H9 (cell line): ENCODE measurements around the gene PEX10. TPM values are rescaled to one million over a fixed set of nuclear protein-coding genes. Genes with fewer than 3 reads are reported as not detected.

Experiments
- DNase-seq: peaks from one replicate; pipeline ENCODE4 v3.0.0-alpha.2; 2017
- H2AFZ ChIP-seq: one replicate; pipeline ENCODE4 v1.6.1; 2013; ENCODE audit warnings: mild to moderate bottlenecking, low read length, control low read depth, moderate library complexity
- H2AK5ac ChIP-seq: 2 replicates; pipeline ENCODE4 v1.6.1; 2013; ENCODE audit warnings: low read length, control low read depth, mixed read lengths; ENCODE audit not compliant: insufficient read length
- H2BK120ac ChIP-seq: one replicate; pipeline ENCODE4 v1.6.1; 2013; ENCODE audit warnings: low read depth, mild to moderate bottlenecking, low read length, control low read depth, inconsistent platforms; ENCODE audit not compliant: poor library complexity, severe bottlenecking
- H2BK12ac ChIP-seq: 2 replicates; pipeline ENCODE4 v1.6.1; 2013; ENCODE audit warnings: low read length, control low read depth, mixed read lengths, low read depth; ENCODE audit not compliant: insufficient read length
- H2BK15ac ChIP-seq: 2 replicates; pipeline ENCODE4 v1.6.1; 2013; ENCODE audit warnings: low read depth, low read length, control low read depth
- H2BK20ac ChIP-seq: one replicate; pipeline ENCODE4 v1.6.1; 2013; ENCODE audit warnings: low read depth, mild to moderate bottlenecking, low read length, control low read depth, inconsistent platforms; ENCODE audit not compliant: poor library complexity, severe bottlenecking
- H2BK5ac ChIP-seq: 2 replicates; pipeline ENCODE4 v1.6.1; 2013; ENCODE audit warnings: low read length, control low read depth, mixed read lengths; ENCODE audit not compliant: insufficient read length
- H3K14ac ChIP-seq: 2 replicates; pipeline ENCODE4 v1.6.1; 2013; ENCODE audit warnings: low read length, control low read depth; ENCODE audit not compliant: insufficient read depth
- H3K18ac ChIP-seq: 2 replicates; pipeline ENCODE4 v1.6.1; 2013; ENCODE audit warnings: low read depth, mild to moderate bottlenecking, mixed read lengths, low read length, control low read depth; ENCODE audit not compliant: insufficient read length
- H3K23ac ChIP-seq: 2 replicates; pipeline ENCODE4 v1.6.1; 2013; ENCODE audit warnings: low read length, control low read depth, mixed read lengths, low read depth; ENCODE audit not compliant: insufficient read length
- H3K23me2 ChIP-seq: 2 replicates; pipeline ENCODE4 v1.6.1; 2013; ENCODE audit warnings: low read depth, mild to moderate bottlenecking, mixed read lengths, low read length, control low read depth; ENCODE audit not compliant: insufficient read length, poor library complexity, severe bottlenecking
- H3K27ac ChIP-seq: 2 replicates; pipeline ENCODE4 v1.5.1; 2013; ENCODE audit warnings: low read length, control low read depth, mixed read lengths, low read depth; ENCODE audit not compliant: insufficient read length
- H3K27me3 ChIP-seq: 2 replicates; pipeline ENCODE4 v1.6.1; 2013; ENCODE audit warnings: low read length, control low read depth, inconsistent platforms; ENCODE audit not compliant: insufficient read depth
- H3K4ac ChIP-seq: 2 replicates; pipeline ENCODE4 v1.6.1; 2013; ENCODE audit warnings: low read depth, mild to moderate bottlenecking, control low read depth, inconsistent platforms, low read length, moderate library complexity
- H3K4me1 ChIP-seq: 2 replicates; pipeline ENCODE4 v1.6.1; 2013; ENCODE audit warnings: low read length, control low read depth, inconsistent platforms; ENCODE audit not compliant: insufficient read depth
- H3K4me2 ChIP-seq: 2 replicates; pipeline ENCODE4 v1.6.1; 2013; ENCODE audit warnings: low read length, control low read depth, mixed read lengths; ENCODE audit not compliant: insufficient read length, insufficient read depth
- H3K56ac ChIP-seq: 2 replicates; pipeline ENCODE4 v1.6.1; 2013; ENCODE audit warnings: low read depth, mild to moderate bottlenecking, mixed read lengths, low read length, control low read depth; ENCODE audit not compliant: insufficient read length
- H3K79me1 ChIP-seq: 2 replicates; pipeline ENCODE4 v1.6.1; 2013; ENCODE audit warnings: low read depth, mild to moderate bottlenecking, moderate library complexity, low read length, control low read depth, inconsistent platforms; ENCODE audit not compliant: insufficient read depth, poor library complexity, severe bottlenecking
- H3K79me2 ChIP-seq: 2 replicates; pipeline ENCODE4 v1.6.1; 2013; ENCODE audit warnings: low read length, control low read depth, inconsistent platforms; ENCODE audit not compliant: insufficient read depth
- H3K9ac ChIP-seq: 2 replicates; pipeline ENCODE4 v1.6.1; 2013; ENCODE audit warnings: low read length, control low read depth, mixed read lengths; ENCODE audit not compliant: insufficient read length; ENCODE audit errors: extremely low read depth
- H3K9me3 ChIP-seq: one replicate; pipeline ENCODE4 v1.6.1; 2013; ENCODE audit warnings: low read depth, low read length, inconsistent platforms; ENCODE audit not compliant: control insufficient read depth
- H3T11ph ChIP-seq: one replicate; pipeline ENCODE4 v1.6.1; 2013; ENCODE audit warnings: mild to moderate bottlenecking, low read length, control low read depth, inconsistent platforms
- H4K20me1 ChIP-seq: one replicate; pipeline ENCODE4 v1.6.1; 2013; ENCODE audit not compliant: control insufficient read depth, insufficient read length, insufficient read depth
- H4K5ac ChIP-seq: 2 replicates; pipeline ENCODE4 v1.6.1; 2013; ENCODE audit warnings: low read depth, mild to moderate bottlenecking, mixed read lengths, low read length, control low read depth; ENCODE audit not compliant: insufficient read length
- H4K8ac ChIP-seq: replicated peaks from 2 replicates; pipeline ENCODE4 v1.6.1; 2013; ENCODE audit warnings: low read length, control low read depth, mixed read lengths, low read depth; ENCODE audit not compliant: insufficient read length
- H4K91ac ChIP-seq: 2 replicates; pipeline ENCODE4 v1.6.1; 2013; ENCODE audit warnings: low read depth, mild to moderate bottlenecking, moderate library complexity, mixed read lengths, low read length, control low read depth; ENCODE audit not compliant: insufficient read length
- H3K27ac Mint-ChIP-seq, 3 experiments: 2 replicates in 2 of 3; 3 replicates in 1 of 3; pipeline ENCODE4 v1.8.0; 2020 to 2021; ENCODE audit warnings: mixed read lengths in 3 of 3, mild to moderate bottlenecking in 1 of 3, moderate library complexity in 1 of 3
- H3K27me3 Mint-ChIP-seq: 2 replicates; pipeline ENCODE4 v1.8.0; 2021; ENCODE audit warnings: low read depth, mild to moderate bottlenecking, moderate library complexity, mixed read lengths
- H3K36me3 Mint-ChIP-seq, 3 experiments: 2 replicates in 2 of 3; 3 replicates in 1 of 3; pipeline ENCODE4 v1.8.0; 2020 to 2021; ENCODE audit warnings: low read depth in 3 of 3, mixed read lengths in 3 of 3; ENCODE audit not compliant: insufficient read depth in 1 of 3
- H3K4me1 Mint-ChIP-seq, 2 experiments: 2 replicates each; pipeline ENCODE4 v1.8.0; 2020; ENCODE audit warnings: mixed read lengths in 2 of 2
- H3K4me3 Mint-ChIP-seq, 2 experiments: 2 replicates in 1 of 2; 3 replicates in 1 of 2; pipeline ENCODE4 v1.8.0; 2020 to 2021; ENCODE audit warnings: mild to moderate bottlenecking in 2 of 2, mixed read lengths in 2 of 2, moderate library complexity in 1 of 2
- H3K9me3 Mint-ChIP-seq, 2 experiments: 2 replicates in 1 of 2; 3 replicates in 1 of 2; pipeline ENCODE4 v1.8.0; 2020; ENCODE audit warnings: mild to moderate bottlenecking in 2 of 2, mixed read lengths in 2 of 2, moderate library complexity in 1 of 2
- WGBS: extraction: QIAGEN DNeasy Blood & Tissue Kit; methylation state at CpG from one replicate; pipeline ENCODE4 v1.1.7; 2013; ENCODE audit warnings: missing lambda C conversion rate, low lambda C conversion rate, mixed read lengths; ENCODE audit not compliant: insufficient read length; ENCODE audit errors: extremely low coverage; 5-methylcytosine and 5-hydroxymethylcytosine counted together
- total RNA-seq: library from RNA; stranded (reverse); gene quantifications from 2 replicates; pipeline ENCODE4 v1.2.1, GENCODE V29; 2021
- TF ChIP-seq, protein P1 (sequence below): fragments of 200-600 bp; sonication (generic); conservative IDR thresholded peaks from 3 replicates; pipeline ENCODE4 v1.8.0; 2021; ENCODE audit warnings: antibody characterized with exemption, mild to moderate bottlenecking

PEX10 gene
- total RNA-seq, 1 experiment from 2014 or later: 34.4 TPM

DNA sequence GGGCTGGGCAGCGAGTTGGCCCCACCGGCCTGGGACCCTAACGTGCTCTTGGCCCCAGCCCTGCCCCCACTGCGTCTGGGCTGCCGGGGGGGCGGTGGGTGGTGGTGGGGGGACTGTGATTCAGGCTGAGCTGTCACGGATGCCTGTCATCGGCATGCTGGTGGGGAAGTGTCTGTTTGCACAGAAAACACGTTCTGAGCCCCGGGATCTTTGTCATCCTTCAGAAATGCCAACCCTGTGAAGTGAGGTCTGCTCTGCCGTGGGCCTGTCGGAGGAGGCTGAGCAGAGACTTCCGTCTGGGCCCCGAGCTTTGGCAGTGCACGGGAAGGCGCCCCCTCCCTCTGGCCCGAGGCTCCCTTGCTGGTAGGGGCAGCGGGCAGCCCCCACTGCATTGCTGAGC lies 39.4 kb upstream of the PEX10 start:
- Histone ChIP-seq H2BK5ac (no peak overlapping the region), H3K27me3 (no peaks in the 10 kb centered on the region), H2BK20ac (no peak overlapping the region), H3K79me2 (no peaks in the 10 kb centered on the region), H3K9me3 (no peaks in the 10 kb centered on the region), H3K23ac (no peak overlapping the region), H3K23me2 (no peaks in the 10 kb centered on the region), H4K5ac (no peak overlapping the region), H2AFZ (no peak overlapping the region), H3K4me2 (no peak overlapping the region), H3K4me1 (no peaks in the 10 kb centered on the region; the same call in 1 of the 2 replicates), H2BK15ac (no peak overlapping the region), H4K91ac (no peak overlapping the region), H4K8ac (no peak overlapping the region), H2AK5ac (no peak overlapping the region), H3K79me1 (no peaks in the 10 kb centered on the region), H3T11ph (no peak overlapping the region), H3K56ac (no peak overlapping the region), H3K27ac (no peak overlapping the region), H3K14ac (no peak overlapping the region; the same call in 1 of the 2 replicates), H2BK12ac (no peak overlapping the region), H3K9ac (no peak overlapping the region), H3K18ac (no peak overlapping the region), H3K4ac (no peak overlapping the region), H4K20me1 (no peaks in the 10 kb centered on the region), H2BK120ac (no peak overlapping the region)
- Mint-ChIP-seq H3K27me3 (peaks cover 4% of the 10 kb centered on the region), H3K4me3 (no peak overlapping the region), H3K9me3 (no peaks in the 10 kb centered on the region), H3K36me3 (no peaks in the 10 kb centered on the region), H3K4me1 (peaks cover 3 to 19% of the 10 kb centered on the region in 2 experiments; a peak in 3 of 4 replicates), H3K27ac (no peak overlapping the region)
- WGBS: no CpG with 5 or more reads among the region's 18 CpGs
- no peak for DNase-seq
- TF ChIP-seq, protein P1, sequence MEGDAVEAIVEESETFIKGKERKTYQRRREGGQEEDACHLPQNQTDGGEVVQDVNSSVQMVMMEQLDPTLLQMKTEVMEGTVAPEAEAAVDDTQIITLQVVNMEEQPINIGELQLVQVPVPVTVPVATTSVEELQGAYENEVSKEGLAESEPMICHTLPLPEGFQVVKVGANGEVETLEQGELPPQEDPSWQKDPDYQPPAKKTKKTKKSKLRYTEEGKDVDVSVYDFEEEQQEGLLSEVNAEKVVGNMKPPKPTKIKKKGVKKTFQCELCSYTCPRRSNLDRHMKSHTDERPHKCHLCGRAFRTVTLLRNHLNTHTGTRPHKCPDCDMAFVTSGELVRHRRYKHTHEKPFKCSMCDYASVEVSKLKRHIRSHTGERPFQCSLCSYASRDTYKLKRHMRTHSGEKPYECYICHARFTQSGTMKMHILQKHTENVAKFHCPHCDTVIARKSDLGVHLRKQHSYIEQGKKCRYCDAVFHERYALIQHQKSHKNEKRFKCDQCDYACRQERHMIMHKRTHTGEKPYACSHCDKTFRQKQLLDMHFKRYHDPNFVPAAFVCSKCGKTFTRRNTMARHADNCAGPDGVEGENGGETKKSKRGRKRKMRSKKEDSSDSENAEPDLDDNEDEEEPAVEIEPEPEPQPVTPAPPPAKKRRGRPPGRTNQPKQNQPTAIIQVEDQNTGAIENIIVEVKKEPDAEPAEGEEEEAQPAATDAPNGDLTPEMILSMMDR: no peak
